HepG2 (cell line): ENCODE results near the gene TTC19. TPM values are rescaled to one million over a fixed set of nuclear protein-coding genes. Genes with fewer than 3 reads are reported as not detected.
A peak's percentile ranks its signal among the peaks of the same experiment; 100 is the strongest.

Source experiments
- ATAC-seq: fragments of 200-7000 bp; cut with Tn5 transposase; 3 replicates; pipeline ENCODE4 v1.9.1; 2020; ENCODE audit warnings: mild to moderate bottlenecking, moderate library complexity
- BruUV-seq: library from RNA; stranded (reverse); fragments of 400-500 nt; replicated peaks from 2 replicates; lab custom pipeline; 2021; lab: Mats Ljungman, UMichigan
- CTCF ChIA-PET: fragments of 300-600 bp; formaldehyde crosslinking; extraction: SDS; loops from one replicate; lab custom pipeline; 2021; ENCODE audit warnings: low total read pairs, inconsistent platforms, low intra/inter-chr PET ratio; lab: Yijun Ruan, JAX
- POLR2A ChIA-PET: fragments of 350-600 bp; sonication (Branson Sonifier 250); formaldehyde crosslinking; loops from one replicate; lab custom pipeline; 2020; ENCODE audit warnings: antibody characterized with exemption, inconsistent platforms; lab: Yijun Ruan, JAX
- DNase-seq: peaks from one replicate; pipeline ENCODE4 v3.0.0-alpha.2; 2015; ENCODE audit warnings: low spot score
- FAIRE-seq: peaks from 3 replicates; lab custom pipeline; 2011; peaks lifted over from hg19 to GRCh38; lab: Jason Lieb, UNC
- H2AFZ ChIP-seq: one replicate; pipeline ENCODE4 v1.6.1; 2011; ENCODE audit warnings: low read length, inconsistent platforms
- H3K27ac ChIP-seq: fragments of 300-600 bp; 3 replicates; pipeline ENCODE4 v1.8.0; 2011; ENCODE audit warnings: mixed run types, mild to moderate bottlenecking, mixed read lengths, low read length, inconsistent platforms; ENCODE audit not compliant: insufficient read depth; ENCODE audit errors: extremely low read length
- H3K27me3 ChIP-seq, 2 experiments: fragments of 200-600 bp in 1 of 2; 2 replicates in 1 of 2; 3 replicates in 1 of 2; pipeline versions ENCODE4 v1.6.0 to v1.8.0; 2011; ENCODE audit warnings: low read length in 2 of 2, mild to moderate bottlenecking in 2 of 2, moderate library complexity in 2 of 2, inconsistent platforms in 1 of 2; ENCODE audit not compliant: insufficient read depth in 2 of 2, control insufficient read depth in 1 of 2
- H3K36me3 ChIP-seq, 2 experiments: fragments of 200-600 bp in 1 of 2; replicated peaks in 1 of 2; 2 replicates in 1 of 2; 3 replicates in 1 of 2; pipeline versions ENCODE4 v1.5.1 to v1.8.0; 2011; ENCODE audit warnings: low read length in 2 of 2, inconsistent platforms in 1 of 2; ENCODE audit not compliant: insufficient read depth in 2 of 2, control insufficient read depth in 1 of 2
- H3K4me1 ChIP-seq: 2 replicates; pipeline ENCODE4 v1.5.1; 2012; ENCODE audit warnings: low read length, inconsistent platforms; ENCODE audit not compliant: insufficient read depth
- H3K4me2 ChIP-seq: 2 replicates; pipeline ENCODE4 v1.6.0; 2011; ENCODE audit warnings: low read depth, low read length, inconsistent platforms
- H3K4me3 ChIP-seq, 3 experiments: fragments of 200-600 bp in 1 of 3; sonication (generic), shearing (Covaris generic) in 1 of 3; replicated peaks in 1 of 3; 2 replicates each; pipeline ENCODE4 v1.5.1; 2011 to 2016; ENCODE audit warnings: low read length in 3 of 3, inconsistent platforms in 2 of 3, low read depth in 2 of 3, mild to moderate bottlenecking in 2 of 3, control low read depth in 1 of 3, mixed read lengths in 1 of 3; ENCODE audit not compliant: insufficient read depth in 1 of 3
- H3K79me2 ChIP-seq: one replicate; pipeline ENCODE4 v1.6.1; 2011; ENCODE audit warnings: low read length, inconsistent platforms; ENCODE audit not compliant: insufficient read depth
- H3K9ac ChIP-seq: 2 replicates; pipeline ENCODE4 v1.6.0; 2011; ENCODE audit warnings: mild to moderate bottlenecking, low read depth, low read length, inconsistent platforms; ENCODE audit not compliant: insufficient read depth
- H3K9me3 ChIP-seq: 2 replicates; pipeline ENCODE4 v1.5.1; 2012; ENCODE audit warnings: mild to moderate bottlenecking, low read length
- H4K20me1 ChIP-seq: 2 replicates; pipeline ENCODE4 v1.6.0; 2011; ENCODE audit warnings: inconsistent platforms, mild to moderate bottlenecking, low read length, moderate library complexity; ENCODE audit not compliant: insufficient read depth
- CREM ChIP-seq, 2 experiments: sonication (generic) in 1 of 2; formaldehyde crosslinking in 1 of 2; IDR thresholded peaks; 2 replicates each; pipeline versions ENCODE4 v1.4.0 to v1.6.1; 2016 to 2020; ENCODE audit warnings: antibody characterized with exemption in 1 of 2, mild to moderate bottlenecking in 1 of 2, missing genetic modification reagents in 1 of 2
- DMAP1 ChIP-seq: IDR thresholded peaks from 2 replicates; pipeline ENCODE4 v1.6.1; 2016
- DPF2 ChIP-seq: sonication (generic); formaldehyde crosslinking; IDR thresholded peaks from 2 replicates; pipeline ENCODE4 v1.4.0; 2020; ENCODE audit warnings: mild to moderate bottlenecking, low read depth, missing genetic modification reagents, borderline replicate concordance
- FOXA1 ChIP-seq, 2 experiments: fragments of 450-650 bp in 1 of 2; sonication (generic) in 1 of 2; formaldehyde crosslinking in 1 of 2; IDR thresholded peaks; 2 replicates each; pipeline versions ENCODE4 v1.4.0 to v1.6.1; 2016 to 2020; ENCODE audit warnings: missing genetic modification reagents in 1 of 2
- FOXO4 ChIP-seq: sonication (generic); formaldehyde crosslinking; conservative IDR thresholded peaks from 2 replicates; pipeline ENCODE4 v1.8.1; 2023; ENCODE audit warnings: missing genetic modification reagents
- GFI1 ChIP-seq: sonication (generic); formaldehyde crosslinking; IDR thresholded peaks from 2 replicates; pipeline ENCODE4 v1.5.0; 2020; ENCODE audit warnings: missing genetic modification reagents, mild to moderate bottlenecking, borderline replicate concordance
- ISL2 ChIP-seq: sonication (generic); formaldehyde crosslinking; IDR thresholded peaks from 2 replicates; pipeline ENCODE4 v1.5.0; 2020; ENCODE audit warnings: missing genetic modification reagents
- KLF11 ChIP-seq: IDR thresholded peaks from 2 replicates; pipeline ENCODE4 v1.6.1; 2016; ENCODE audit warnings: missing compliant biosample characterization
- KLF9 ChIP-seq: IDR thresholded peaks from 2 replicates; pipeline ENCODE4 v1.6.1; 2016; ENCODE audit warnings: low read depth
- LCORL ChIP-seq, 2 experiments: fragments of 450-650 bp in 1 of 2; sonication (generic) in 1 of 2; formaldehyde crosslinking in 1 of 2; IDR thresholded peaks; 2 replicates each; pipeline versions ENCODE4 v1.5.0 to v1.6.1; 2017 to 2020; ENCODE audit warnings: antibody characterized with exemption in 1 of 2, missing genetic modification reagents in 1 of 2
- MLLT10 ChIP-seq: sonication (generic); formaldehyde crosslinking; IDR thresholded peaks from 2 replicates; pipeline ENCODE4 v1.4.0; 2020; ENCODE audit warnings: missing genetic modification reagents
- RCOR2 ChIP-seq: IDR thresholded peaks from 2 replicates; pipeline ENCODE4 v1.6.1; 2016; ENCODE audit warnings: missing biosample characterization, missing genetic modification reagents
- SMYD3 ChIP-seq: sonication (generic); formaldehyde crosslinking; IDR thresholded peaks from 2 replicates; pipeline ENCODE4 v1.8.1; 2023; ENCODE audit warnings: mild to moderate bottlenecking, missing genetic modification reagents
- SRSF1 ChIP-seq: fragments of 200-400 bp; formaldehyde crosslinking; optimal IDR thresholded peaks from 2 replicates; pipeline ENCODE3; 2017; ENCODE audit warnings: mild to moderate bottlenecking, low read depth, low read length, moderate library complexity
- TMF1 ChIP-seq: sonication (generic); formaldehyde crosslinking; IDR thresholded peaks from 2 replicates; pipeline ENCODE4 v1.8.1; 2022; ENCODE audit warnings: low read depth, missing genetic modification reagents
- ZC3H4 ChIP-seq: sonication (generic); formaldehyde crosslinking; IDR thresholded peaks from 2 replicates; pipeline ENCODE4 v1.4.0; 2020; ENCODE audit warnings: missing genetic modification reagents, borderline replicate concordance
- ZFP36 ChIP-seq: fragments of 150-350 bp; IDR thresholded peaks from 2 replicates; pipeline ENCODE4 v1.6.1; 2018; ENCODE audit warnings: borderline replicate concordance, low read length, low read depth; ENCODE audit not compliant: partially characterized antibody
- ZFP91 ChIP-seq: sonication (generic); formaldehyde crosslinking; IDR thresholded peaks from 2 replicates; pipeline ENCODE4 v1.9.0; 2022; ENCODE audit warnings: missing genetic modification reagents, mild to moderate bottlenecking, borderline replicate concordance
- ZNF607 ChIP-seq: sonication (generic); formaldehyde crosslinking; IDR thresholded peaks from 2 replicates; pipeline ENCODE4 v1.5.1; 2020; ENCODE audit warnings: missing genetic modification reagents, mild to moderate bottlenecking, borderline replicate concordance
- ZNF740 ChIP-seq: sonication (generic); formaldehyde crosslinking; IDR thresholded peaks from 2 replicates; pipeline ENCODE4 v1.4.0; 2020; ENCODE audit warnings: missing genetic modification reagents
- ZNF83 ChIP-seq: sonication (generic); formaldehyde crosslinking; IDR thresholded peaks from 2 replicates; pipeline ENCODE4 v1.4.0; 2020; ENCODE audit warnings: missing genetic modification reagents, mild to moderate bottlenecking, borderline replicate concordance
- WGBS: methylation state at CpG from one replicate; pipeline ENCODE4 v1.1.6; 2017; ENCODE audit warnings: low lambda C conversion rate; 5-methylcytosine and 5-hydroxymethylcytosine counted together
- in situ Hi-C: cut with HindIII; loops from 2 replicates; pipeline ENCODE4 v1.10.0; 2017; ENCODE audit warnings: low pct_unique_long_range_greater_than_20kb; ENCODE audit not compliant: extremely low pct_ligation_motif_present
- intact Hi-C: fragments of 100-400 bp; cut with micrococcal nuclease; formaldehyde crosslinking; loops from one replicate; pipeline ENCODE4 v1.10.0; 2022; ENCODE audit not compliant: unreplicated experiment
- polyA plus RNA-seq, 8 experiments: library from polyadenylated mRNA; depleted of rRNA in 3 of 8; stranded (reverse) in 7 of 8; unstranded in 1 of 8; fragments of >200 nt; fragmentation: Illumina TruSeq in 4 of 8; extraction: Trizol in 4 of 8; gene quantifications; 2 replicates each; pipeline versions ENCODE4 v1.2.1 to v1.2.3, GENCODE V29; 2011 to 2016; ENCODE audit warnings: low read depth in 4 of 8, missing spikeins in 1 of 8, mixed read lengths in 1 of 8; ENCODE audit not compliant: insufficient read depth in 1 of 8
- total RNA-seq, 5 experiments: library from RNA; depleted of rRNA; stranded (reverse); fragments of >200 nt; fragmentation: Illumina TruSeq; extraction: Trizol; gene quantifications; 2 replicates each; pipeline ENCODE4 v1.2.3, GENCODE V29; 2016; ENCODE audit warnings: low read depth in 1 of 5

The TTC19 gene
- total and polyA plus RNA-seq, 2 of the 13 experiments (the other 11 are each of a cell fraction or from before 2014, with no cell fraction given) = 4.4 to 24.3 TPM

GRCh38 chr17:15966183-15966878 is 33.3 kb upstream of the TTC19 start:
- Histone ChIP-seq H3K9me3 (no peaks in the 10 kb centered on the region), H2AFZ (peak overlapping the region; percentile 6), H3K4me1 (peaks cover 50% of the 10 kb centered on the region), H3K36me3 (peaks cover 0 to 2% of the 10 kb centered on the region in 2 experiments; a peak in 3 of 5 replicates), H3K27ac (peak overlapping the region; percentile 84), H4K20me1 (no peaks in the 10 kb centered on the region), H3K4me3 (peak overlapping the region; percentile 61 to 75 (median 61)), H3K9ac (peak overlapping the region; percentile 76), H3K4me2 (peak overlapping the region; percentile 99), H3K79me2 (peaks cover 27% of the 10 kb centered on the region), H3K27me3 (no peaks in the 10 kb centered on the region)
- in situ Hi-C loops (no loop called here), intact Hi-C loops (no loop called here)
- ATAC-seq (peak; percentile 97), DNase-seq (peak; percentile 90), FAIRE-seq (peak; percentile 84)
- 2% methylated on average over 11 of the region's 13 CpGs for WGBS
- ChIA-PET CTCF (no interaction called here), POLR2A (interaction anchor here (1.0 to 1.7 kb wide), 3 partner anchors 10 to 33 kb away, joined by 5 to 15 read pairs (median 12); partner anchors contain the start of genes ADORA2B, TTC19 and ZSWIM7)
- no TSS peak for BruUV-seq
- peak; percentile 62; the same call in 1 of the 2 replicates for TF ChIP-seq GFI1 (CRISPR knock-in tag)
- TF ChIP-seq ZC3H4 = no peak
- peak; percentile 52 for TF ChIP-seq CREM (IDR thresholded peaks at IDR 0.05)
- no peak for TF ChIP-seq CREM (CRISPR knock-in tag; IDR thresholded peaks at IDR 0.05)
- no peak for TF ChIP-seq KLF9
- no peak for TF ChIP-seq ZNF740
- no peak for TF ChIP-seq RCOR2
- TF ChIP-seq ZNF607 = no peak
- TF ChIP-seq TMF1 = no peak
- 0 out of 2 replicates have a peak, but pooled peaks have one; percentile 34 for TF ChIP-seq SMYD3
- TF ChIP-seq MLLT10 (CRISPR knock-in tag) = no peak
- no peak for TF ChIP-seq ZNF83 (CRISPR knock-in tag)
- peak; percentile 64; the same call in 1 of the 2 replicates for TF ChIP-seq ISL2 (CRISPR knock-in tag)
- no peak for TF ChIP-seq DMAP1
- TF ChIP-seq FOXA1 (IDR thresholded peaks at IDR 0.05) = 0 out of 2 replicates have a peak, but pooled peaks have one; percentile 16
- peak; percentile 72 for TF ChIP-seq FOXA1 (CRISPR knock-in tag; IDR thresholded peaks at IDR 0.05)
- TF ChIP-seq ZFP91 = peak; percentile 48; the same call in 1 of the 2 replicates
- peak; percentile 58; the same call in 1 of the 2 replicates for TF ChIP-seq DPF2 (CRISPR knock-in tag)
- TF ChIP-seq SRSF1 = no peak
- no peak for TF ChIP-seq FOXO4 (CRISPR knock-in tag)
- TF ChIP-seq KLF11 (CRISPR knock-in tag) = no peak
- TF ChIP-seq LCORL (IDR thresholded peaks at IDR 0.05) = no peak
- peak; percentile 23; the same call in 1 of the 2 replicates for TF ChIP-seq LCORL (CRISPR knock-in tag; IDR thresholded peaks at IDR 0.05)
- TF ChIP-seq ZFP36 = no peak
